ENCODE results near the gene PCCA.

DNA sequence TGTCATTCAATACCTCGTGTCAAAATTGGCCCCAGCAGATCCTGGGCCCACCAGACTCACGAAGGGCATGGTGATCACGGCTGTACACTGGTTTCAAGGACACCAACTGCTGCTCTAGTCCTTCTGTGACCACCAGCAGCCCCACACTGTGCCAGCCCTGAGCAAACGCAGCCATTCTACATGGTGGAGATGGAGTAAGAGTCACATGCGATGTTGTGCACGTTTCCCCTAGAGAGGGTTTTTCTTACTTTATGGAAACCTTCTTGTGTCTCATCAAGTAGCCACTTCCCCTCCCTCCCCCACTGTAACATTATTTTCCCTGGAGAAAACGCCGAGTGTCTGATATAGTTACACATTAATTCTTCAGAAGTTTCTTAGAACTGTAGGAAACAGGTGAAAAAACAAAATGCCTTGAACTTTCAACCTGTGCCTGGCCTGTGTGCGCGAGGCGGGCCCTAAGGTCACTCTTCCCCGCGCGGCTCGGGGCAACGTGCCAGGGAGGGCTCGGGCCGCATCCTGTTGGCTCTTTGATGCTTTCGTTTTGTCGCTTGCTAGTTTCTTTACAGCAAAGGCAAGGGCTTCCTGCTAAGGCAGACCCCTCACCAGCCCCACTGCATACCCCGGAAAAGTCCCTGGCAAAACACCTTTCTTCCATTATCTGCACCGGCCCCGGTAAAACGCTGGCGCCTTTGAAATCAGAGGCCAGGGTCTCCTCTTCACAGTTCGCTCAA is 455.1 kb downstream of the PCCA start:
- TF ChIP-seq, protein P1, sequence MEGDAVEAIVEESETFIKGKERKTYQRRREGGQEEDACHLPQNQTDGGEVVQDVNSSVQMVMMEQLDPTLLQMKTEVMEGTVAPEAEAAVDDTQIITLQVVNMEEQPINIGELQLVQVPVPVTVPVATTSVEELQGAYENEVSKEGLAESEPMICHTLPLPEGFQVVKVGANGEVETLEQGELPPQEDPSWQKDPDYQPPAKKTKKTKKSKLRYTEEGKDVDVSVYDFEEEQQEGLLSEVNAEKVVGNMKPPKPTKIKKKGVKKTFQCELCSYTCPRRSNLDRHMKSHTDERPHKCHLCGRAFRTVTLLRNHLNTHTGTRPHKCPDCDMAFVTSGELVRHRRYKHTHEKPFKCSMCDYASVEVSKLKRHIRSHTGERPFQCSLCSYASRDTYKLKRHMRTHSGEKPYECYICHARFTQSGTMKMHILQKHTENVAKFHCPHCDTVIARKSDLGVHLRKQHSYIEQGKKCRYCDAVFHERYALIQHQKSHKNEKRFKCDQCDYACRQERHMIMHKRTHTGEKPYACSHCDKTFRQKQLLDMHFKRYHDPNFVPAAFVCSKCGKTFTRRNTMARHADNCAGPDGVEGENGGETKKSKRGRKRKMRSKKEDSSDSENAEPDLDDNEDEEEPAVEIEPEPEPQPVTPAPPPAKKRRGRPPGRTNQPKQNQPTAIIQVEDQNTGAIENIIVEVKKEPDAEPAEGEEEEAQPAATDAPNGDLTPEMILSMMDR (IDR thresholded peaks at IDR 0.05; ENCODE audit: insufficient read depth, low read length, poor library complexity, severe bottlenecking) = no peak
- TF ChIP-seq EZH2phosphoT487 (conservative IDR thresholded peaks at IDR 0.05; ENCODE audit: low read length) = no peak
